Measurements from ENCODE around the gene SLC25A13.

- TF ChIP-seq, protein P1, sequence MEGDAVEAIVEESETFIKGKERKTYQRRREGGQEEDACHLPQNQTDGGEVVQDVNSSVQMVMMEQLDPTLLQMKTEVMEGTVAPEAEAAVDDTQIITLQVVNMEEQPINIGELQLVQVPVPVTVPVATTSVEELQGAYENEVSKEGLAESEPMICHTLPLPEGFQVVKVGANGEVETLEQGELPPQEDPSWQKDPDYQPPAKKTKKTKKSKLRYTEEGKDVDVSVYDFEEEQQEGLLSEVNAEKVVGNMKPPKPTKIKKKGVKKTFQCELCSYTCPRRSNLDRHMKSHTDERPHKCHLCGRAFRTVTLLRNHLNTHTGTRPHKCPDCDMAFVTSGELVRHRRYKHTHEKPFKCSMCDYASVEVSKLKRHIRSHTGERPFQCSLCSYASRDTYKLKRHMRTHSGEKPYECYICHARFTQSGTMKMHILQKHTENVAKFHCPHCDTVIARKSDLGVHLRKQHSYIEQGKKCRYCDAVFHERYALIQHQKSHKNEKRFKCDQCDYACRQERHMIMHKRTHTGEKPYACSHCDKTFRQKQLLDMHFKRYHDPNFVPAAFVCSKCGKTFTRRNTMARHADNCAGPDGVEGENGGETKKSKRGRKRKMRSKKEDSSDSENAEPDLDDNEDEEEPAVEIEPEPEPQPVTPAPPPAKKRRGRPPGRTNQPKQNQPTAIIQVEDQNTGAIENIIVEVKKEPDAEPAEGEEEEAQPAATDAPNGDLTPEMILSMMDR (conservative IDR thresholded peaks at IDR 0.05), result no peak
- TF ChIP-seq ZFX (IDR thresholded peaks at IDR 0.05), result no peak
Measured at GRCh38 chr7:96282835-96283234, 39.1 kb downstream of the SLC25A13 start.
